Keratinocyte (primary cell): Measurements from ENCODE around the gene KIF2C. TPM values are rescaled to one million over a fixed set of nuclear protein-coding genes. Genes with fewer than 3 reads are reported as not detected.
"Not testable (repeated sequence)": the region's sequence is repeated elsewhere in the genome, so short reads cannot be mapped to it uniquely, and the experiment has no call there.

Source experiments
- DNase-seq: peaks from one replicate; pipeline ENCODE4 v3.0.0-alpha.2; 2011; ENCODE audit warnings: low read depth, missing footprints, low spot score
- FAIRE-seq: peaks from 2 replicates; lab custom pipeline; 2011; peaks lifted over from hg19 to GRCh38; lab: Jason Lieb, UNC
- H2AFZ ChIP-seq: 2 replicates; pipeline ENCODE4 v1.6.0; 2012; ENCODE audit warnings: low read length, control low read depth, inconsistent platforms; ENCODE audit not compliant: control insufficient read depth
- H3K27ac ChIP-seq: 2 replicates; pipeline ENCODE4 v1.5.1; 2011; ENCODE audit warnings: low read length; ENCODE audit not compliant: control insufficient read depth, insufficient read depth
- H3K27me3 ChIP-seq: 3 replicates; pipeline ENCODE4 v1.6.0; 2011; ENCODE audit warnings: low read length; ENCODE audit not compliant: control insufficient read depth, insufficient read depth; ENCODE audit errors: extremely low read depth
- H3K36me3 ChIP-seq, 2 experiments: 2 replicates in 1 of 2; 3 replicates in 1 of 2; pipeline ENCODE4 v1.5.1; 2011; ENCODE audit warnings: low read length in 2 of 2, mild to moderate bottlenecking in 1 of 2; ENCODE audit not compliant: control insufficient read depth in 2 of 2, insufficient read depth in 2 of 2; ENCODE audit errors: extremely low read depth in 1 of 2
- H3K4me1 ChIP-seq: 3 replicates; pipeline ENCODE4 v1.5.1; 2011; ENCODE audit warnings: low read length; ENCODE audit not compliant: control insufficient read depth, insufficient read depth; ENCODE audit errors: extremely low read depth
- H3K4me2 ChIP-seq: 3 replicates; pipeline ENCODE4 v1.6.0; 2011; ENCODE audit warnings: low read depth, low read length; ENCODE audit not compliant: control insufficient read depth, insufficient read depth; ENCODE audit errors: extremely low read depth
- H3K4me3 ChIP-seq, 3 experiments: fragments of 200-600 bp in 1 of 3; sonication (generic) in 1 of 3; 2 replicates in 2 of 3; 3 replicates in 1 of 3; pipeline ENCODE4 v1.5.1; 2011 to 2016; ENCODE audit warnings: low read length in 3 of 3, mild to moderate bottlenecking in 3 of 3, control low read depth in 2 of 3, inconsistent platforms in 1 of 3, low read depth in 1 of 3, mixed read lengths in 1 of 3, mixed run types in 1 of 3, moderate library complexity in 1 of 3; ENCODE audit not compliant: control insufficient read depth in 2 of 3, insufficient read depth in 2 of 3; ENCODE audit errors: extremely low read depth in 1 of 3
- H3K79me2 ChIP-seq: 2 replicates; pipeline ENCODE4 v1.6.0; 2012; ENCODE audit warnings: low read length; ENCODE audit not compliant: control insufficient read depth, insufficient read depth
- H3K9ac ChIP-seq: 3 replicates; pipeline ENCODE4 v1.6.0; 2011; ENCODE audit warnings: low read length; ENCODE audit not compliant: control insufficient read depth, insufficient read depth; ENCODE audit errors: extremely low read depth
- H3K9me1 ChIP-seq: 3 replicates; pipeline ENCODE4 v1.6.0; 2011; ENCODE audit warnings: low read length; ENCODE audit not compliant: control insufficient read depth, insufficient read depth; ENCODE audit errors: extremely low read depth
- H3K9me3 ChIP-seq: 2 replicates; pipeline ENCODE4 v1.5.1; 2012; ENCODE audit warnings: low read depth, low read length; ENCODE audit not compliant: control insufficient read depth
- H4K20me1 ChIP-seq: 3 replicates; pipeline ENCODE4 v1.6.0; 2011; ENCODE audit warnings: low read length; ENCODE audit not compliant: control insufficient read depth, insufficient read depth; ENCODE audit errors: extremely low read depth
- EZH2 ChIP-seq: IDR thresholded peaks from one replicate; pipeline ENCODE4 v1.6.1; 2012; ENCODE audit warnings: inconsistent platforms, mild to moderate bottlenecking, low read length, moderate library complexity
- dilution Hi-C: fragments of 300-500 bp; cut with MboI; formaldehyde crosslinking; loops from one replicate; pipeline ENCODE4 v1.7.0; 2020; ENCODE audit warnings: low sequenced_read_pairs; ENCODE audit not compliant: extremely low pct_ligation_motif_present
- polyA plus RNA-seq, 5 experiments: library from polyadenylated mRNA; depleted of rRNA in 3 of 5; stranded (reverse) in 3 of 5; stranded (forward) in 1 of 5; unstranded in 1 of 5; fragments of >200 nt; gene quantifications; 1 replicate in 1 of 5; 2 replicates in 3 of 5; 3 replicates in 1 of 5; pipeline versions ENCODE4 v1.2.1 to v1.2.3, GENCODE V29; 2011 to 2012; ENCODE audit warnings: missing spikeins in 2 of 5, low read depth in 1 of 5, low replicate concordance in 1 of 5
- TF ChIP-seq, protein P1 (sequence below), 3 experiments: IDR thresholded peaks in 1 of 3; conservative IDR thresholded peaks in 1 of 3; optimal IDR thresholded peaks in 1 of 3; 2 replicates in 2 of 3; 3 replicates in 1 of 3; pipeline versions ENCODE3 to v1.5.1; 2011; ENCODE audit warnings: low read length in 3 of 3, mild to moderate bottlenecking in 3 of 3, moderate library complexity in 2 of 3, control low read depth in 1 of 3, inconsistent platforms in 1 of 3; ENCODE audit not compliant: insufficient read depth in 2 of 3; ENCODE audit errors: extremely low read depth in 1 of 3

Gene KIF2C
- polyA plus RNA-seq, 1 donor (not counting 4 experiments of a cell fraction or from before 2014, with no cell fraction given), result 16.3 TPM

- dilution Hi-C loops, result no loop called here
- H3K27me3 ChIP-seq, result no peaks in the 10 kb centered on the region
- H3K9me1 ChIP-seq, result no peaks in the 10 kb centered on the region
- peaks cover 53% of the 10 kb centered on the region for H3K4me1 ChIP-seq
- H3K36me3 ChIP-seq, result peaks cover 10 to 39% of the 10 kb centered on the region in 2 experiments
- no peak overlapping the region for H3K4me2 ChIP-seq
- no peak overlapping the region for H2AFZ ChIP-seq
- H3K4me3 ChIP-seq, result no peak overlapping the region
- no peaks in the 10 kb centered on the region for H4K20me1 ChIP-seq
- no peaks in the 10 kb centered on the region for H3K9me3 ChIP-seq
- H3K79me2 ChIP-seq, result no peaks in the 10 kb centered on the region
- no peak overlapping the region for H3K9ac ChIP-seq
- no peak for FAIRE-seq
- H3K27ac ChIP-seq, result no peak overlapping the region
- no peak for DNase-seq
- TF ChIP-seq EZH2, result no peak
- TF ChIP-seq, protein P1, sequence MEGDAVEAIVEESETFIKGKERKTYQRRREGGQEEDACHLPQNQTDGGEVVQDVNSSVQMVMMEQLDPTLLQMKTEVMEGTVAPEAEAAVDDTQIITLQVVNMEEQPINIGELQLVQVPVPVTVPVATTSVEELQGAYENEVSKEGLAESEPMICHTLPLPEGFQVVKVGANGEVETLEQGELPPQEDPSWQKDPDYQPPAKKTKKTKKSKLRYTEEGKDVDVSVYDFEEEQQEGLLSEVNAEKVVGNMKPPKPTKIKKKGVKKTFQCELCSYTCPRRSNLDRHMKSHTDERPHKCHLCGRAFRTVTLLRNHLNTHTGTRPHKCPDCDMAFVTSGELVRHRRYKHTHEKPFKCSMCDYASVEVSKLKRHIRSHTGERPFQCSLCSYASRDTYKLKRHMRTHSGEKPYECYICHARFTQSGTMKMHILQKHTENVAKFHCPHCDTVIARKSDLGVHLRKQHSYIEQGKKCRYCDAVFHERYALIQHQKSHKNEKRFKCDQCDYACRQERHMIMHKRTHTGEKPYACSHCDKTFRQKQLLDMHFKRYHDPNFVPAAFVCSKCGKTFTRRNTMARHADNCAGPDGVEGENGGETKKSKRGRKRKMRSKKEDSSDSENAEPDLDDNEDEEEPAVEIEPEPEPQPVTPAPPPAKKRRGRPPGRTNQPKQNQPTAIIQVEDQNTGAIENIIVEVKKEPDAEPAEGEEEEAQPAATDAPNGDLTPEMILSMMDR (optimal IDR thresholded peaks at IDR 0.05 in 1 of 3, IDR thresholded peaks at IDR 0.05 in 1 of 3, conservative IDR thresholded peaks at IDR 0.05 in 1 of 3; ENCODE audit: extremely low read depth in 1 of 3, insufficient read depth in 2 of 3, low read length in 3 of 3), result no peak
Measured at GRCh38 chr1:44810101-44810761, 70.6 kb downstream of the KIF2C start.

DNA sequence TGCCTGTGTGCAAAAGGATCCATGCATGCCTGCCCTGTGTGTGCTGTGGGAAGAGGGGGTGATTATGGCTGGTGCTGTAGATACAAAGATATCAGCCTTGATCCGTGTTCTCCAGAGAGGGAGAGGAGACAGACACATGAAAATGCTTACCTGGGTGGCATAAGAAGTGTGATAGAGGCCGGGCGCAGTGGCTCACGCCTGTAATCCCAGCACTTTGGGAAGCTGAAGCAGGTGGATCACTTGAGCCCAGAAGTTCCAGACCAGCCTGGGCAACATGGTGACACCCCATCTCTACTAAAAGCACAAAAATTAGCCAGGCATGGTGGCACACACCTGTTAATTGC is 71.1 kb downstream of the KIF2C start:
- H3K36me3 ChIP-seq, result peaks cover 10 to 35% of the 10 kb centered on the region in 2 experiments
- H3K79me2 ChIP-seq, H3K9me3 ChIP-seq, H3K4me2 ChIP-seq, H3K4me3 ChIP-seq, DNase-seq, dilution Hi-C loops, H3K27ac ChIP-seq, H2AFZ ChIP-seq, H3K9ac ChIP-seq, H3K9me1 ChIP-seq, H3K27me3 ChIP-seq, FAIRE-seq, H4K20me1 ChIP-seq: not testable (repeated sequence)
- H3K4me1 ChIP-seq, result peaks cover 58% of the 10 kb centered on the region

DNA sequence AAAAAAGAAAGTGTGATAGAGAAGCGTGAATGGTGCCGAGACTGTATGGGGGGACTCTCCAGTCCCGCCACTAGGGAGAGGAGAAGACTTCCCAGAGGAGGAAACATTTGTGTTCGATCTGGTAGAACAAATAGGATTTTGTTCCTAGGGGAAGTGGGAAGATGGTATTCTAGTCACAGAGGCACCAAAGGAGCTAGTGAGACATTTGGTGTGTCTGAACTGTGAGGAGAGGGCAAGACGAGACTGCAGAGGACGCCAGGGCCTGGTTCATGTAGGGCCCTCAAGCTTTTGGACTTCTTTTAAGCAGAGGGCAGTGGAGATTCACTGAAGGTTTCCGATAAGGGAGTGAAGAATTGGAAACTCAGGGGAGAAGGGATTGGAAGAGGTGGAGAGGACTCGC is 71.6 kb downstream of the KIF2C start:
- H3K4me2 ChIP-seq, result no peak overlapping the region
- dilution Hi-C loops, result no loop called here
- H3K27ac ChIP-seq, result no peak overlapping the region
- peaks cover 61% of the 10 kb centered on the region for H3K4me1 ChIP-seq
- H3K4me3 ChIP-seq, result no peak overlapping the region
- peaks cover 8 to 34% of the 10 kb centered on the region in 2 experiments for H3K36me3 ChIP-seq
- no peak for DNase-seq
- H3K79me2 ChIP-seq, result no peaks in the 10 kb centered on the region
- no peak overlapping the region for H2AFZ ChIP-seq
- no peaks in the 10 kb centered on the region for H3K9me3 ChIP-seq
- H3K27me3 ChIP-seq, result no peaks in the 10 kb centered on the region
- H3K9ac ChIP-seq, result no peak overlapping the region
- H4K20me1 ChIP-seq, result no peaks in the 10 kb centered on the region
- no peak for TF ChIP-seq EZH2
- TF ChIP-seq, protein P1 (optimal IDR thresholded peaks at IDR 0.05 in 1 of 3, IDR thresholded peaks at IDR 0.05 in 1 of 3, conservative IDR thresholded peaks at IDR 0.05 in 1 of 3; ENCODE audit: extremely low read depth in 1 of 3, insufficient read depth in 2 of 3, low read length in 3 of 3), result no peak
- no peaks in the 10 kb centered on the region for H3K9me1 ChIP-seq
- no peak for FAIRE-seq
